SU-DHL-6 (cell line): ENCODE data around the gene C10orf105.

Experiments used
- H2AFZ ChIP-seq: fragments of 200-600 bp; sonication (generic); 2 replicates; pipeline ENCODE4 v1.6.1; 2014; ENCODE audit warnings: low read depth, mild to moderate bottlenecking, moderate library complexity, mixed read lengths, antibody characterized with exemption, low read length; ENCODE audit not compliant: severe bottlenecking
- H3F3A ChIP-seq: fragments of 200-600 bp; shearing (Covaris generic); 2 replicates; pipeline ENCODE4 v1.6.0; 2016; ENCODE audit warnings: antibody characterized with exemption, mild to moderate bottlenecking; ENCODE audit not compliant: insufficient read depth
- H3K27ac ChIP-seq: fragments of 200-600 bp; sonication (generic); 2 replicates; pipeline ENCODE4 v1.5.1; 2016; ENCODE audit warnings: low read depth, mild to moderate bottlenecking, low read length, moderate library complexity, mixed read lengths
- H3K27me3 ChIP-seq: fragments of 200-600 bp; sonication (generic), shearing (Covaris generic); 2 replicates; pipeline ENCODE4 v1.6.0; 2014; ENCODE audit warnings: mild to moderate bottlenecking, low read length
- H3K36me3 ChIP-seq: fragments of 200-600 bp; sonication (generic); 2 replicates; pipeline ENCODE4 v1.6.1; 2014; ENCODE audit warnings: mild to moderate bottlenecking, low read length, mixed read lengths
- H3K4me2 ChIP-seq: fragments of 300-600, 200-600 bp; shearing (Covaris generic), sonication (generic); 2 replicates; pipeline ENCODE4 v1.6.0; 2014; ENCODE audit warnings: low read length, low read depth, mild to moderate bottlenecking; ENCODE audit not compliant: poor library complexity, severe bottlenecking
- H3K4me3 ChIP-seq: fragments of 200-600 bp; sonication (generic); 2 replicates; pipeline ENCODE4 v1.5.1; 2014; ENCODE audit warnings: antibody characterized with exemption, low read length, mild to moderate bottlenecking, mixed read lengths; ENCODE audit not compliant: insufficient read depth, poor library complexity, severe bottlenecking
- H3K79me2 ChIP-seq: fragments of 200-600 bp; sonication (generic); 2 replicates; pipeline ENCODE4 v1.6.1; 2014; ENCODE audit warnings: mild to moderate bottlenecking, low read length, moderate library complexity; ENCODE audit not compliant: insufficient read depth
- H3K9ac ChIP-seq: fragments of 200-600 bp; sonication (generic); 2 replicates; pipeline ENCODE4 v1.7.0; 2014; ENCODE audit warnings: mild to moderate bottlenecking, low read length
- H3K9me2 ChIP-seq: fragments of 200-600 bp; sonication (generic); replicated peaks from 2 replicates; pipeline ENCODE4 v1.6.1; 2014; ENCODE audit warnings: low read length; ENCODE audit not compliant: insufficient read depth
- H3K9me3 ChIP-seq: fragments of 200-600 bp; sonication (generic); 2 replicates; pipeline ENCODE4 v1.6.1; 2014; ENCODE audit warnings: low read length, mixed read lengths; ENCODE audit not compliant: insufficient read depth
- H4K20me1 ChIP-seq: fragments of 200-600 bp; sonication (generic); 2 replicates; pipeline ENCODE4 v1.6.1; 2014; ENCODE audit warnings: low read depth, mild to moderate bottlenecking, antibody characterized with exemption, low read length, moderate library complexity, mixed read lengths
- EZH2phosphoT487 ChIP-seq: fragments of 200-600 bp; sonication (generic), shearing (Covaris generic); conservative IDR thresholded peaks from 2 replicates; pipeline ENCODE4 v1.6.1; 2018; ENCODE audit warnings: mild to moderate bottlenecking, antibody characterized with exemption, low read length, moderate library complexity, mixed read lengths
- TF ChIP-seq, protein P1 (sequence below): fragments of 200-600 bp; sonication (generic); IDR thresholded peaks from one replicate; pipeline ENCODE4 v1.5.1; 2017; ENCODE audit warnings: antibody characterized with exemption, mild to moderate bottlenecking, low read length, moderate library complexity; ENCODE audit not compliant: insufficient read depth, poor library complexity, severe bottlenecking

The C10orf105 gene

GRCh38 chr10:71750124-71750841 lies 30.7 kb upstream of the C10orf105 start:
- H3K9ac ChIP-seq: no peak overlapping the region
- no peaks in the 10 kb centered on the region for H3K9me2 ChIP-seq
- no peak overlapping the region for H2AFZ ChIP-seq
- H3K9me3 ChIP-seq: no peaks in the 10 kb centered on the region
- no peaks in the 10 kb centered on the region for H4K20me1 ChIP-seq
- H3K27me3 ChIP-seq: no peaks in the 10 kb centered on the region
- H3K27ac ChIP-seq: no peak overlapping the region
- no peaks in the 10 kb centered on the region for H3F3A ChIP-seq
- H3K36me3 ChIP-seq: no peaks in the 10 kb centered on the region
- TF ChIP-seq, protein P1, sequence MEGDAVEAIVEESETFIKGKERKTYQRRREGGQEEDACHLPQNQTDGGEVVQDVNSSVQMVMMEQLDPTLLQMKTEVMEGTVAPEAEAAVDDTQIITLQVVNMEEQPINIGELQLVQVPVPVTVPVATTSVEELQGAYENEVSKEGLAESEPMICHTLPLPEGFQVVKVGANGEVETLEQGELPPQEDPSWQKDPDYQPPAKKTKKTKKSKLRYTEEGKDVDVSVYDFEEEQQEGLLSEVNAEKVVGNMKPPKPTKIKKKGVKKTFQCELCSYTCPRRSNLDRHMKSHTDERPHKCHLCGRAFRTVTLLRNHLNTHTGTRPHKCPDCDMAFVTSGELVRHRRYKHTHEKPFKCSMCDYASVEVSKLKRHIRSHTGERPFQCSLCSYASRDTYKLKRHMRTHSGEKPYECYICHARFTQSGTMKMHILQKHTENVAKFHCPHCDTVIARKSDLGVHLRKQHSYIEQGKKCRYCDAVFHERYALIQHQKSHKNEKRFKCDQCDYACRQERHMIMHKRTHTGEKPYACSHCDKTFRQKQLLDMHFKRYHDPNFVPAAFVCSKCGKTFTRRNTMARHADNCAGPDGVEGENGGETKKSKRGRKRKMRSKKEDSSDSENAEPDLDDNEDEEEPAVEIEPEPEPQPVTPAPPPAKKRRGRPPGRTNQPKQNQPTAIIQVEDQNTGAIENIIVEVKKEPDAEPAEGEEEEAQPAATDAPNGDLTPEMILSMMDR: no peak
- no peak for TF ChIP-seq EZH2phosphoT487
- no peak overlapping the region for H3K4me3 ChIP-seq
- H3K4me2 ChIP-seq: no peak overlapping the region
- H3K79me2 ChIP-seq: no peaks in the 10 kb centered on the region

DNA sequence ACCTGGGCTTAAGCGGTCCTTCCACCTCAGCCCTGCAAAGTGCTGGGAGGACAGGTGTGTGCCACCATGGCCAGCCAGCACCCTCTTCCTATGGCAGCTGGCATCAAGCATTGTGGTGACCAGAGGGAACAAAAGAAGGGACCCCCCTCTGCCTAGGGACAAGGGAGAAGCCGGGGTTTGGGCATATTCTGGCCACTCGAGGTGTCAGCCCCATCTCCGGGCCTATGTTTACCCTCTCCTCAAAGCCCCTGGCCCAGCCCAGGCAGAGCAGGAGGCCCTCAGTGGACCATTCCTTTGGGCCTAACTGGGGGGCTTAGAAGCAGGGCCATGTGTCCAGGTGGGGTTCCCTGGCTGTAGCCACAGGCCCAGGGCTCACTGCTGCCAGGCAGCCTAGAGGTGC lies 29.8 kb upstream of the C10orf105 start:
- Histone ChIP-seq H3K9ac (no peak overlapping the region), H3K36me3 (no peaks in the 10 kb centered on the region), H3K27me3 (no peaks in the 10 kb centered on the region), H3K9me3 (no peaks in the 10 kb centered on the region), H3K79me2 (no peaks in the 10 kb centered on the region), H2AFZ (no peak overlapping the region), H4K20me1 (no peaks in the 10 kb centered on the region), H3K4me3 (no peak overlapping the region), H3F3A (no peaks in the 10 kb centered on the region), H3K9me2 (no peaks in the 10 kb centered on the region), H3K4me2 (no peak overlapping the region), H3K27ac (no peak overlapping the region)
- TF ChIP-seq, protein P1: no peak

DNA sequence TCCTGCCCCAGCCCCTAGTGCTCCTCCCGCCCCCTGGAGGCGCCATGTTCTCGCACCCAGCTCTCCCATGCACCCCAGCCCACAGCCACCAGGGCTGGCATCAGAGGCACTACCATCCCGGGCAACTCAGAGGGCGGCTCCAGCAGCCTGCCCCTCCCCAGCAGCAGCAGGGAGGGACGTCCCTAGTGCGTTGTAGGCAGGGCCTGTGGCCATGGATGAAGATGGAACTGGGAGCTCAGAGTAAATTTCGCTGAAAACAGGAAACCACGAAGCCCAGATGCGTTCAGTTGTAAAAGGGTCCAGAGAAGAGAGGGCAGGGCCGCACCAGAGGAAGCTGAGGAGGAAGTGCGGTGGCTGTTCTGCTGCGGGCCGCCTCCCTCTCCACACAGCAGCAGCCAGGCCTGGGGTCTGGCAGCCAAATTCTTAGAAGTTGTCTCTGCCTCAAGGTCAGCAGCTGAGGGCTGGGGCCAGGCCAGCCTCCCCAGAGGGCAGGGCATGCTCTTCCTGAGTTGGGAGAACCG lies 29.2 kb upstream of the C10orf105 start:
- no peaks in the 10 kb centered on the region for H3K9me3 ChIP-seq
- H3K79me2 ChIP-seq: no peaks in the 10 kb centered on the region
- H3K9ac ChIP-seq: no peak overlapping the region
- no peaks in the 10 kb centered on the region for H3K36me3 ChIP-seq
- H3K27ac ChIP-seq: no peak overlapping the region
- no peaks in the 10 kb centered on the region for H3K9me2 ChIP-seq
- H3F3A ChIP-seq: no peaks in the 10 kb centered on the region
- TF ChIP-seq EZH2phosphoT487: no peak
- TF ChIP-seq, protein P1: no peak
- no peak overlapping the region for H2AFZ ChIP-seq
- no peak overlapping the region for H3K4me3 ChIP-seq
- H4K20me1 ChIP-seq: no peaks in the 10 kb centered on the region
- no peak overlapping the region for H3K4me2 ChIP-seq
- H3K27me3 ChIP-seq: no peaks in the 10 kb centered on the region
